Ramos (cell line): ENCODE results near the gene XPA.
"Not testable (repeated sequence)": the region's sequence is repeated elsewhere in the genome, so short reads cannot be mapped to it uniquely, and the experiment has no call there.

Experiments used
- in situ Hi-C: fragments of 300-500 bp; cut with MboI; formaldehyde crosslinking; loops from one replicate; pipeline ENCODE4 v1.14.3; 2022; ENCODE audit warnings: low sequenced_read_pairs; ENCODE audit not compliant: unreplicated experiment

Gene XPA

DNA sequence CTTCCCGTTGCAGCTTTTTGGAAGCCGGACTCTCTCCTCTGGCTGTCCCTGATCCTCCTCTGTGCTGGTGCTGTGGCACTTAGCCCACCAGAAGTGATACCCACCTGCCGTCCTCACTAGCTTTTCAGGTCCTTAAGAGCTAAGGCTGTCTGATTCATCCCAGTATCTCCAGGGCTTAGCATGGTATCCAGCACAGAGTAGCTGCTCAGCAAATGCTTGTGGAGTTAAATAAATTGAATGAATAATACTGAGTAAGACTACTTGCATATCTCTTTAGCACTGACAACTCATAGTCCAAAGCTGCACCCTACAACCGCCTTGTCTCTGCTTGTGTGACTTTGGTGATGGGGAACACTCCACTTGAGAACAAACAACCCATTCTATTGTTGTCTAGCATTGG is 7.7 kb upstream of the XPA start:
- in situ Hi-C loops: loop anchor here (5.0 kb wide), 1 partner anchor 192 kb away; no protein-coding TSS in a partner anchor

DNA sequence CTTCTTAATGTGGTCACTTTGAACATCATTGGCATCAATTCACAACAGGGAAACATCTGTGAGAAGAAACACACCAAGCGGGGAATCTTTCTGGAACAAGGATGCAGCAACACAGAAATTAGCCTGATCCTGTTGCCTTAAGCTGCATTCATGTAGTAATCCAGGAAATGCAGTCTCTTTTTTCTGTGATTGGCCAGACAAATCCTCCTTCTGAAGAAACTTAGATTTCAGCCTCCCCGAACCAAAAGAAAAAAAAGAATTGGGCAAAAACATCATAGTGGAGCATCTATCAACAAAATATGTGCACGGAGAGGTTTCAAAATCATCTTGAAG is 7.2 kb upstream of the XPA start:
- in situ Hi-C loops: no loop called here

DNA sequence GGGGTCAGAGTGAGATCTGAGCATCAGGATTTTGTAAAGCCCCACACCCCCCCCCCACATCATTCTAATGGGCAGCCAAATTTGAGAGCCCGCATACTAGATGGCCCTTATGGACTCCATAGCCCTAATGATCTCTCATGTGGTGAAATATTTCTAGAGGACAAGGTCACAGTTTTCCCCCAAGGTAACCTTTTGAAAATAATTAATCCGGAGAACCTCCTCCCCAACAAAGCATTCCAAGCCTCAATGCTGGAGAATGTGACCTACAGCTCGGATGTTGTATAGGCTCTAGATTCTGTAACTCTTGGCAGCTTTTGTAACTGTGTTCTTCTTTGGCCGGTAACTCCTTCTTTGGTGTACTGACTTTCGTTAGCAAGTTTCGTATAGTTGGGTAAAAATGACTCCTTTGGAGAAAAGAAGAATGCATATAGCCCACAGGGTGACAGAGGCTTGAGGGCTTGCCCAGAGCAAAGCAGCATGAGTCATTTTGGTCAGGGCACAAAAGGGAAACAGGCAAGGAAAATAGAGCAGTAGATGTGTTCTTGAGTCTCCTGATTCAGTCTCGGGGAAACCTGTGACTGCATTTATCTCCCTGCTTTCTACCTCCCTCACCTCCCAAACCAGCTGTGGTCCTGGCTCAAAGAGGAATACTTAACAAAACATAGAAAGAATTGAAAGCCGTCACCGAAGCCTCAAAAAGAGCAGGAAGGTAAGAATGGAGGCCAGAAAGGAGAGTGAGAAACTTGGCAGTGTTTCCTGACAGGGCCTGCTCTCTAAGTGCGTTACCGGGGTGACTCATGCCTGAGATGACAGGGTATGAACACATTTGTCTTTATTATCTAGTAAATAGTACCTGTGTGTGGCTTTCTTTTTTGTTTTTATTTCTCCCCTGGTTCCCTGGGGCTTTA is 6.6 kb upstream of the XPA start:
- in situ Hi-C loops: no loop called here

DNA sequence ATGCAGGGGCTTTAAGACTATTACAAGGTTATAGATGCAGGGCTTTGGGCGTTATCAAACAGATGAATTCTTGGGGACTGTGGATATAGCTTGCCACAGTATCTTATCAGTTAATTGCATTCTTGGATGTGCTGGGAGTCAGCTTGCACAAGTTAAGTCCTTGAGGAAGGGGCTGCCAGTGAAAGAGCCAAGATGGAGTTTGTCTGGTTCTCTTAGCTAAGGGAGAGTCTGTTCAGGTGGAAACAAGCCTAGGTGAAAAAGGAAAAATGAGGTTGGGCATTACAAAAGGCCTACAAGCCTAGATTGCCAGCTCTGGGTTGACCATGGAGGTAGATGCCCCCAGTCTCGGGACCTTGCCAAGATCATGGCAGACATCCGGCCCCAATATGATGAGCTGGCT is 2.7 kb upstream of the XPA start:
- in situ Hi-C loops: not testable (repeated sequence)

DNA sequence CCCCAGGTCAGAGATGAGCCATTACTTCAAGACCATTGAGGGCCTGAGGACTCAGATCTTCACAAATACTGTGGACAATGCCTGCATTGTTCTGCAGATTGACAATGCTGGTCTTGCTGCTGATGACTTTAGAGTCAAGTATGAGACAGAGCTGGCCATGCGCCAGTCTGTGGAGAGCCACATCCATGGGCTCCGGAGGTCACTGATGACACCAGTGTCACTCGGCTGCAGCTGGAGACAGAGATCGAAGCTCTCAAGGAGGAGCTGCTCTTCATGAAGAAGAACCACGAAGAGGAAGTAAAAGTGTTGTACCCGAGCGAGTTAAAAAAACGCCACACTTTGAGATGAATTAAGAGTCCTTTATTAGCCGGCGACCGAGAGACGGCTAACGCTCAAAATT is 2.1 kb upstream of the XPA start:
- in situ Hi-C loops: not testable (repeated sequence)

DNA sequence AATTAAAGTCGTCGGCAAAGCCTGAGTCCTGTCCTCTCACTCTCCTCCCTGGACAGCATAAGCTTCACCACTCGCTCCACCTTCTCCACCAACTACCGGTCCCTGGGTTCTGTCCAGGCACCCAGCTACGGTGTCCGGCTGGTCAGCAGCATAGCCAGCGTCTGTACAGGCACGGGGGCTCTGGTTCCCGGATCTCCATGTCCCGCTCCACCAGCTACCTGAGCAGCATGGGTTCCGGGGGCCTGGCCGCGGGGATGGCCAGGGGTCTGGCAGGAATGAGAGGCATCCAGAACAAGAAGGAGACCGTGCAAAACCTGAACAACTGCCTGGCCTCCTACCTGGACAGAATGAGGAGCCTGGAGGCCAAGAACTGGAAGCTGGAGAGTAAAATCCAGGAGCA is 1.7 kb upstream of the XPA start:
- in situ Hi-C loops: no loop called here

DNA sequence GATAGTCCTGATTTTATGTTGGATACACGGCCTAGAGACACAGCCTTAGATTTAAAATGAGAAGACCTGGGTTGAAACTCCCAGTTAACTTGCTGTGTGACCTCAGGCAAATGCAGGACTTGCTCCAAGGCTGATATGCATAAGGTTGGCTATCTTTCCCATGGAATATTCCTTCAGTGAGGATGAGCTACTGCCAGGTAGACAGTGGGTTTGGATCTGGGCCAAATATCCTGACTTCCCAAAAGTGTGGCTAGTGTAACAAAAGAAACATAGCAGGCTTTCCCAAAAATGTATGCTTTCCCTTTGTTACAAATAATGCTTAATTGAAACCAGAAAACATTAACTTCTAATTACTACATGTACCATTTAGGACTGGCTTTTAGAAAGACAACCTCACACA is 697 bp upstream of the XPA start:
- in situ Hi-C loops: no loop called here

DNA sequence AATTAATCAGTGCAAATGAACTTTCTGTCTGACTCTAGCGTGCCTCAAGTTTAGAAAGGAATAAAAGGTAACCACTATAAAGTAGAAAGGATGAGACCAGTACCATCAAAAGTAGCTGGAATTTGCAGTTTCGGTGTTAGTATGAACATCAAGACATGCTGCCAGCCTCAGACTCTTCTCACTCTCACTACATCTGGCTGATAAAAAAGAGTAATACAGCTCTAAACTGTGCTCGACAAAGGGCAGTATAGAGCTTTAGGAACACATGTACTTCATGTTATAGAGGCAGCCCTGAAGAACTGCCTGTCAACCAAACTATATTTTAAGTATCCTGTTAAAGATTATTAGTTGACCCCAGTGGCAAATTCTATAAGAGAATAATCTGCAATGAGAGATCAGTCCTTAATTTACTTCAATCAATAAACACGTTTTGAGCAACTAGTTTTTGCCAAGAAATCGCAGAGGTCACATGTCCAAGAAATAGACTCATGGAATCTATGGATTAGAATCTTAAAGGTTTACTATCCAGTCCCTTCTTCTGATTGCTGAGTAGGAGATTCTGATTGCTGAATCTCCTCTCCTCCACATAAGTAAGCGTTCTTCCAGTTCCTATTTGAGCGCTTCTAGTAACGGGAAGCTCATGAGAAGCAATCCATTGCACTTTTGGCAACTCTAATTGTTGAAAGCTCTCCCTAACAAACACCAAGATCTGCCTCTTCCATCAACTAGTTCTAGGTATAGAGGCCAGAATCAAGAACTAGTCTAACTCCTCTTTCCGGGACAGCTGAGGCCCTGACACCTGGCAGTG is 941 bp downstream of the XPA start:
- in situ Hi-C loops: no loop called here

DNA sequence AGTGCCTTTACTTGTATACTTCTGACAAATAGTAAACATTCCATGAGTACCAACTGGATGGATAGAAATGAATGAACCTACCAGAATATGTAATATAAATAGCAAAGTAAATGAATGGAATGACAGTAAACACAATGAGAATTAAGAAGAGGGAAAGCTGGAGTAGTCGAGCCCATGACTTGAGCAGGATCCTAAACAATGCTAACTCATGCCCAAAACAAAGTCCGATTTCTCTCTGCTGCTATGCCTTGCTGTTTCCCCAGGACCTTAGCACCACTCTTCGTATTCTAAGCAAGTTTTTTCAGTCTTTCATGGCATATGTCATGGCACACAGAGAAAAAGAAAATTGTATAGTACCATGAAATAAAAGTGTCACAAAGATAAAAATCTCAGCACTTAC is 1.8 kb downstream of the XPA start:
- in situ Hi-C loops: no loop called here

DNA sequence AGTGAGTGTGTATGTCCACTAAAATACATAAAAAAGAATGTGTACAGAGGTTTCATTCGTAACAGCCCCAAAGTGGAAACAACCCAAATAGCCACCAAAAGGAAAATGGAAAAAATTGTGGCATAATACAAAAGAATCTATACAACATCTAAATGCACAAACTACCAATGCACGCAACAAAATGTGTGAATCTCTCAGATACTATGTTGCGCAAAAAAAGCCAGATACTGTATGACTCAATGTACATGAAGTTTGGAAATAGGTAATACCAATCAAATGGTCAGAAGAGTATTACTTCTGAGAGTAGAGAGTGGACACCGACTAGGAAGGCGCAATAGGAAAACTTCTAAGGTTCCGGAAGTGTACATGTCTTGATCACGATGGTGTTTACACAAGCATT is 2.4 kb downstream of the XPA start:
- in situ Hi-C loops: no loop called here

DNA sequence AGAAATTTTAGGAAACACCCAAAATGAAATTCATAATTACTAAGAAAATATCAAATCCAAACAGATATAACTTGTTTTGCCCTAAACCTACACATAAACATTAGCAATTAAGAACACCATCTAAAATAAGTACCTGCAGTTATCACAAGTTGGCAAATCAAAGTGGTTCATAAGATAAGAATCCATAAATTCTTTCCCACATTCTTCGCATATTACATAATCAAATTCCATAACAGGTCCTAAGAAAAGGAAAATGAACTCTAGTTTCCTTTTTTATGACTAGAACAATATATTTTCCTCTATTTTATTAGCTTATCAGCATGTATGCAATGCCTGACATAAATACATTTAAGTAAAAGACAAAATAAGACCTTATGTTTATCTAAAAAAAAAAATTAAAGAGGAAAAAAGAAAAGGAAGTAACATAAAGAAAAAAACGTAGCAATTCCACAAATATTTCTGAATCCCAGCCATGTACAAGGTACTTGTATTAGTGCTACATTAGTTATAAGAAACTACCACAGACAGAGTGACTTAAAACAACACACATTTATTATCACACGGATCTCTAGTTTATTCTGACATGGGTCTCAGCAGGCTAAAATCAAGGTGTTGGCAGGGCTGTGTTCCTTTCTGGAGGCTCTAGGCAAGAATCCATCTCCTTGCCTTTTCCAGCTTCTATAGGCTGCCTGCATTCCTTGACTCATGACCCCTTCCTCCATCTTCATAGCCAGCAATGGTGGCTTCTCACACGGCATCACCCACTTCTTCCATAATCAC is 7.5 kb downstream of the XPA start:
- in situ Hi-C loops: no loop called here

DNA sequence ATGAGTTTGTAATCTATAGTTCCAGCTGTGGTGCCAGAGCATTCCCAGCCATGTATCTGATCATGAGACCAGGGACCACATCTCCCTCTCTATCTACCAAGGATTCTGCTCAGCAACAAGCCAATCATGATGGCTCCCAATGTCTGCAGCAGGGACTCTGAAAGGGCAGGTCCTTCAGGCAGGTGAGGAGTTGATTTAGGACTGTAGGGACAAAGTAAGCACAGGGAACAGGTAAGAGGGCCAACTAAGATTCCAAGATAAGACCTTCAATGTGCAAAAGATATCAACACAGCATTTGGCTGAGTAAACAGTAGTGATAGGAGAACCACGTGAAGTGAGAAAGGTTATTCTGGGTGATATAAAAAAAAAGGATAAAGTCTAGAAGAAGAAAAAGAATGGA is 8.5 kb downstream of the XPA start:
- in situ Hi-C loops: no loop called here

DNA sequence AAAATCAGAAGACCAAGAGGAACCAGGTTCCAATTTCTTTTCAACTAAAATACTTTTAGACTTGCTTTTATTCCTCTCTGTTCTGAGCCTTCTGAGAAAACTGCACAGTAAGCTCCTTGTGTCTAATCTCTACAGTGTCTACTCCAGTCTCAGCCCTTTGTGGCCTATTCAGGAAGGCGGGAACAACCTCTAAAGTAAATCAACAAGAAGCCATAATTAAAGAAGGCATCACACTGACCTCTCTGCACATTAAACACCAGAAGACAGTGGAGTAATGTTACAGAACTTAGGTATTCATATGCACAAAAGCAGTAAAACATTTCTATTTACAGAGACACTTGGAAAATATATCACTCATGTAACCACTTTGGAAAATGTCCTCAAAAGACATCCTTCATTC is 14.9 kb downstream of the XPA start:
- in situ Hi-C loops: no loop called here

DNA sequence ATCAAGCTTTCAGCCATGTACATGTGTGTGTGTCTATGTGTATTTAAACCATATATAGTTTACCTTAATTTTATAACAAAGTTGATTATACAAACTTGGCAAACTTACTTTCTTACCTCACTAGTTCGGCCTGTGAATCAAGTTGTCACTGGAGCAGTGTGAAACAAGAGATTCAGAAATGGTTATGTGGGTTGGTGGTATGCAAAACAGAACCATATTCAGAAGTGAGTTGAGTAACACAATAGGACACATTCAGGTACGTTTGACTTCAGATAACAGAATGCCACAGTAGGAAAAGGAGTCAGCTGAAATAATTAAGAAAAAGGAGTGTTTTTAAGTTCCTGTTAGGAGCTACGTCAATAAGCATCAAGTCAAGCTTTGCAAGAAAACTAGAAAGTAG is 21.5 kb downstream of the XPA start:
- in situ Hi-C loops: no loop called here

DNA sequence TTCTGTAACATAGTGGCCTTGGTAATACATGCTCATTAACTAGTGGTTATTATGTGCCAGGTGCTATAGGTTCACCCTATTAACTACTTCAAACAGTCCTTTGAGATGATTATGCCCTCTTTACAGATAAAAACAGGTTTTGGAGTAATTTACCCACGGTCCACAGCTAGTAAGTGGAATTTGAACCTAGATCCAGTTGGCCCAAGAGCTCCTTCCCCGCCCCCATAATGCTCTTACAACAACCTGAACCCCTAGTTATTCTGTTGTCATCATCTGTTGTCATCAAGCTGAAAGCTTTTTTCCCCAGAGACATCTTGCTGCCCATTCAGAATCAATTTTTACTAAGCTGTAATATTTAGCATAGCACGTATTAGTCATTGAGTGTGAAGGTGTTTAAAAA is 23.2 kb downstream of the XPA start:
- in situ Hi-C loops: no loop called here

DNA sequence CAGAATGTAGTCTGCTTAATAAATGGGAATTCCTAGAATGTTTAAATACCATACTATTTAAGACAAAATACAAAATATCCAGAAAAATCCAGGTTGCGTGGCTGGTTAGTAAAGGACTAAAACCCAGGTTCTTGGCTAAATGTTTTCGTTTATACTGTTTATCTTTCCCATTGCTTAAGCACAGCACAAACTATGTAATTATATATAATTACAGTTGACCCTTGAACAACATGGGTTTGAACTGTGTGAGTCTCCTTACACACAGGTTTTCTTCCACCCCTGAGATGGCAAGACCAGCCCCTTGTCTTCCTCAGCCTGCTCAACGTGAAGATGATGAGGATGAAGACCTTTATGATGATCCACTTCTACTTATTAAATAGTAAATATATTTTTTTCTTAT is 24.7 kb downstream of the XPA start:
- in situ Hi-C loops: no loop called here

DNA sequence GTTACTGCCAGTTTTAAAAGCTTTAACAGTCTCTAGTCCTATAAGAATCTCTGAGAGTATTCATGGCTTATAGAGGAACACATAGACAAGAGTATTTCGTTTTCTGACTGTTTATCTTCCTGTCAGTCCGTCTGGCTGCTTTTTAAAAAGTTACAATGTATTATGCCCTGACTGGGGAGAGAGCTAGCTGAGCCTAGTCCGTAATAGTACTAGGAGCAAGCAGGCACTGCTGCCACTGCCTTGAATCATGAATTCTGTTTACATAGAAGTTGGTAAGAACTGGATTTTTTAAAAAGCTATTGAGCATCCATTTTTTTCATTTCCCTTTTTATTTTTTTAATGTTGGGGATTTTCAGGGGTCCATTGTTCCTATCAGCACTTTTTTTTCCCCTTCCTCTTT is 26.6 kb downstream of the XPA start:
- in situ Hi-C loops: no loop called here

DNA sequence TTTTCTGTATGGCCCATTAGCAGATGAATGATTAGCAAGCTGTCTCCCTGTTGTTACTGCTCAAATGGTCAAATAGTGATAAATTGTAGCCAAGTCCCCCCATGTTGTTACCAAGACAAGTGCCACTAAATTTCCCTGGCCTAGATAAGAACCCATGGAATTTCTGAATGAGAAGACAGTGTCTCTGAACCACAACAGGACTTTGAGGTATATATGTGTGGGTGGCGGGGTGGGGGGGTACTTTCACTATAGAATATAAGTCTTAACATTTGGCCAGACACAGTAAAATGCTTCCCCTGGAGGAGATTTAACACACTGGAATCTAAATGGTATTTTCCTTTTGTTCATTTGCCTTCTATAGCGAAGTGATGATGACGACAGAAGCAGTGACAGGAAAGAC is 28.7 kb downstream of the XPA start:
- in situ Hi-C loops: no loop called here

DNA sequence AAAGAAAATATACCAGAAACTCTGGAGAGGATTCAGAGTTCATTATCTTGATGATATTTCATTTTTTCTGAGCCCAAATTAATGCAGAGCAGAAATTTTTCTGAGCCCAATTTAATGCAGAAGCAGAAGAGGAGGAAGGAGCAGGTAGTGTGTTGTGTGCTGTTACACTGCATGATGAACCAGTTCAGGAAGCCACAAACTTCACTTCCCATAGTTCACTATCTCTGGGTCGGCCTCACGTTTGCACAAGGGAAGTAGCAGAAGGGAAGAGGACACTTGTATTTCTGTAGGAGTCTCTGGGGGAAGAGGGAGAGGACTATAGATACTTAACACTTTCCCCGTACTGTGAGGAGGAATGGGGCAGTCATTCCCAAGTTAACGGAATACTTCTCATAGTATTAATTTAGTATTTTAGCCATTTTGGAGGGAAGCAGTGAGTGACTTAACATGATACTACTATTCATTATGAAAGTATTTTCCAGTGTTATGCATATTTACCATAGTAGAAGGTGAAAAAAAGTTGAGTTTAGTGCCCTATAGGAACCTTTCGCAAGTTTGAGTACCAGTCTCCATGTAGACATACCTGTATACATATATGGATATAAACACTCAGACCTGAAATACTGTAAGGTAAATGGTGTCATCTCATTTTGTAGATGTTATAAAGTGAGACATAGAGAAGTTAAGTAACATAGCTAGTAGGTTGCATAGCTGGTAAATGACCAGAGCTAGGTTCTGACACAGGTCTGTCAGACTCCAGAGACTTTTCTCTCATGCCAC is 30.0 kb downstream of the XPA start:
- in situ Hi-C loops: no loop called here

DNA sequence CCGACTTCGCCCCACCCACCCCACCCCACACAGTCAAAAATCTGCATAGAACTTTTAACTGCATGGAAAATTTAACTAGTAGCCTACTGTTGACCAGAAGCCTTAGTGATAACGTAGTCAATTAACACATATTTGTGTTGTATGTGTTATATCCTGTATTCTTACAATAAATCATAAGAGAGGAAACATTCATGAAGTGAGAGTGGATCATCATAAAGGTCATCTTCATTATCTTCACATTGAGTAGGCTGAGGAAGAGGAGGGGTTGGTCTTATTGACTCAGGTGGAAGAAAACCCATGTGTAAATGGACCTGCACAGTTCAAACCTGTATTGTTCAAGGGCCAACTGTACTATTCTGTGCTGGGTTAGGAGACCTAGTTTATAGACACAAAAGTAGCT is 31.4 kb downstream of the XPA start:
- in situ Hi-C loops: no loop called here
